SK-N-SH (cell line): ENCODE data around the gene ERAL1. TPM values are rescaled to one million over a fixed set of nuclear protein-coding genes. Genes with fewer than 3 reads are reported as not detected.

Source experiments
- CTCF ChIA-PET: fragments of 300-600, 350-600 bp; formaldehyde crosslinking; extraction: SDS; loops from one replicate; lab custom pipeline; 2021; lab: Yijun Ruan, JAX
- POLR2A ChIA-PET: fragments of 350-600 bp; sonication (Branson Sonifier 250); formaldehyde crosslinking; extraction: SDS; loops from one replicate; lab custom pipeline; 2020; ENCODE audit warnings: antibody characterized with exemption, inconsistent platforms; lab: Yijun Ruan, JAX
- DNase-seq: peaks from one replicate; pipeline ENCODE4 v3.0.0; 2012
- H2AFZ ChIP-seq: fragments of 200-600 bp; sonication (generic); 2 replicates; pipeline ENCODE4 v1.8.1; 2016; ENCODE audit warnings: antibody characterized with exemption, mild to moderate bottlenecking, low read depth
- H3F3A ChIP-seq: fragments of 200-600 bp; sonication (generic); replicated peaks from 2 replicates; pipeline ENCODE3; 2016; ENCODE audit warnings: antibody characterized with exemption, mild to moderate bottlenecking; ENCODE audit not compliant: insufficient read depth
- H3K27ac ChIP-seq, 2 experiments: fragments of 200-500 bp in 1 of 2; fragments of 200-600 bp in 1 of 2; sonication (Bioruptor generic) in 1 of 2; sonication (generic), shearing (Covaris generic) in 1 of 2; 2 replicates each; pipeline versions ENCODE4 v1.5.1 to v1.6.1; 2014 to 2016; ENCODE audit warnings: low read depth in 2 of 2, inconsistent platforms in 1 of 2, low read length in 1 of 2, mild to moderate bottlenecking in 1 of 2, mixed read lengths in 1 of 2
- H3K27me3 ChIP-seq: fragments of 200-600 bp; sonication (generic), shearing (Covaris generic); 2 replicates; pipeline ENCODE4 v1.6.1; 2016; ENCODE audit warnings: mixed run types; ENCODE audit not compliant: insufficient read depth
- H3K36me3 ChIP-seq, 2 experiments: fragments of 200-500 bp in 1 of 2; fragments of 200-600 bp in 1 of 2; sonication (Bioruptor generic) in 1 of 2; sonication (generic) in 1 of 2; replicated peaks in 1 of 2; 2 replicates each; pipeline versions ENCODE3 to v1.5.1; 2014 to 2016; ENCODE audit warnings: low read length in 1 of 2, mild to moderate bottlenecking in 1 of 2; ENCODE audit not compliant: insufficient read depth in 2 of 2, control insufficient read depth in 1 of 2
- H3K4me1 ChIP-seq, 2 experiments: fragments of 200-500 bp in 1 of 2; fragments of 200-600 bp in 1 of 2; sonication (Bioruptor generic) in 1 of 2; sonication (generic), shearing (Covaris generic) in 1 of 2; 2 replicates each; pipeline versions ENCODE4 v1.5.1 to v1.6.1; 2014 to 2016; ENCODE audit warnings: low read depth in 1 of 2, low read length in 1 of 2, mixed run types in 1 of 2; ENCODE audit not compliant: insufficient read depth in 2 of 2, control insufficient read depth in 1 of 2
- H3K4me2 ChIP-seq: fragments of 200-600 bp; sonication (generic), shearing (Covaris generic); 2 replicates; pipeline ENCODE4 v1.6.1; 2017; ENCODE audit warnings: mixed run types
- H3K4me3 ChIP-seq, 2 experiments: fragments of 200-500 bp in 1 of 2; fragments of 200-600 bp in 1 of 2; sonication (Bioruptor generic) in 1 of 2; sonication (generic), shearing (Covaris generic) in 1 of 2; 2 replicates each; pipeline versions ENCODE4 v1.5.1 to v1.8.1; 2014 to 2016; ENCODE audit warnings: low read depth in 2 of 2, inconsistent platforms in 1 of 2, low read length in 1 of 2, mild to moderate bottlenecking in 1 of 2, mixed read lengths in 1 of 2, moderate library complexity in 1 of 2
- H3K79me2 ChIP-seq: fragments of 200-600 bp; sonication (generic); 2 replicates; pipeline ENCODE4 v1.8.1; 2017; ENCODE audit warnings: mild to moderate bottlenecking; ENCODE audit not compliant: insufficient read depth
- H3K9ac ChIP-seq: fragments of 200-600 bp; sonication (generic); 2 replicates; pipeline ENCODE4 v1.6.1; 2017; ENCODE audit warnings: mixed run types
- H3K9me2 ChIP-seq: fragments of 200-600 bp; sonication (generic); 2 replicates; pipeline ENCODE4 v1.6.1; 2017; ENCODE audit warnings: mixed run types
- H3K9me3 ChIP-seq: fragments of 200-600 bp; sonication (generic); 2 replicates; pipeline ENCODE4 v1.6.1; 2017; ENCODE audit warnings: mixed run types, mild to moderate bottlenecking, moderate library complexity
- H4K20me1 ChIP-seq: fragments of 200-600 bp; sonication (generic); 2 replicates; pipeline ENCODE4 v1.6.1; 2017; ENCODE audit warnings: mild to moderate bottlenecking, mixed run types; ENCODE audit not compliant: insufficient read depth
- ELF1 ChIP-seq: IDR thresholded peaks from 2 replicates; pipeline ENCODE4 v1.4.0; 2012
- EZH2phosphoT487 ChIP-seq: fragments of 200-600 bp; sonication (generic); IDR thresholded peaks from 2 replicates; pipeline ENCODE4 v1.6.1; 2017; ENCODE audit warnings: low read depth, mixed run types, mild to moderate bottlenecking, antibody characterized with exemption, moderate library complexity, borderline replicate concordance
- GATA2 ChIP-seq: sonication (generic); formaldehyde crosslinking; IDR thresholded peaks from 2 replicates; pipeline ENCODE4 v1.5.0; 2020; ENCODE audit warnings: mild to moderate bottlenecking, missing genetic modification reagents
- IRF3 ChIP-seq: fragments of 150-350 bp; IDR thresholded peaks from 2 replicates; pipeline ENCODE4 v1.6.1; 2016; ENCODE audit warnings: mild to moderate bottlenecking, low read depth, low read length
- PBX3 ChIP-seq: IDR thresholded peaks from 2 replicates; pipeline ENCODE4; 2012
- YY1 ChIP-seq: IDR thresholded peaks from 2 replicates; pipeline ENCODE4 v1.4.0; 2012; ENCODE audit warnings: low read depth, mild to moderate bottlenecking
- WGBS: methylation state at CpG from one replicate; pipeline ENCODE4 v1.1.6; 2017; ENCODE audit warnings: low lambda C conversion rate; 5-methylcytosine and 5-hydroxymethylcytosine counted together
- polyA plus RNA-seq, 3 experiments: library from polyadenylated mRNA; depleted of rRNA; stranded (reverse); fragments of >200 nt; gene quantifications; 2 replicates each; pipeline ENCODE4 v1.2.3, GENCODE V29; 2012
- TF ChIP-seq, protein P1 (sequence below): IDR thresholded peaks from 2 replicates; pipeline ENCODE4 v1.4.0; 2012; ENCODE audit warnings: low read depth
- TF ChIP-seq, protein P2 (sequence below): IDR thresholded peaks from 2 replicates; pipeline ENCODE4 v1.4.0; 2012; ENCODE audit warnings: low read depth, borderline replicate concordance
- TF ChIP-seq, protein P3 (sequence below): fragments of 150-350 bp; IDR thresholded peaks from 2 replicates; pipeline ENCODE4 v1.6.1; 2017; ENCODE audit warnings: antibody characterized with exemption, low read length, low read depth, borderline replicate concordance

ERAL1 gene
- polyA plus RNA-seq, 1 of the 3 experiments (the other 2 are of a cell fraction) = 57.3 TPM

- Histone ChIP-seq H3K4me3 (no peak overlapping the region), H3K27me3 (no peaks in the 10 kb centered on the region), H3F3A (no peaks in the 10 kb centered on the region), H3K27ac (no peak overlapping the region), H3K9me2 (no peaks in the 10 kb centered on the region), H3K4me1 (no peaks in the 10 kb centered on the region), H3K9me3 (no peaks in the 10 kb centered on the region), H3K79me2 (0 out of 2 replicates have a peak, but pooled peaks cover 4% of the 10 kb centered on the region), H2AFZ (no peak overlapping the region), H3K4me2 (no peak overlapping the region), H4K20me1 (0 out of 2 replicates have a peak, but pooled peaks cover 3% of the 10 kb centered on the region), H3K36me3 (peaks cover 10 to 49% of the 10 kb centered on the region in 2 experiments), H3K9ac (no peak overlapping the region)
- POLR2A ChIA-PET = no interaction called here
- CTCF ChIA-PET = interaction anchor here (0.9 to 1.7 kb wide), 3 partner anchors 17 to 122 kb away, joined by 3 to 8 read pairs (median 4); no protein-coding TSS in a partner anchor
- no peak for DNase-seq
- WGBS = 96% methylated on average over 3 of the region's 4 CpGs
- TF ChIP-seq, protein P1, sequence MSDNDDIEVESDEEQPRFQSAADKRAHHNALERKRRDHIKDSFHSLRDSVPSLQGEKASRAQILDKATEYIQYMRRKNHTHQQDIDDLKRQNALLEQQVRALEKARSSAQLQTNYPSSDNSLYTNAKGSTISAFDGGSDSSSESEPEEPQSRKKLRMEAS = no peak
- TF ChIP-seq IRF3 (no peak), YY1 (no peak), EZH2phosphoT487 (no peak)
- TF ChIP-seq, protein P2, sequence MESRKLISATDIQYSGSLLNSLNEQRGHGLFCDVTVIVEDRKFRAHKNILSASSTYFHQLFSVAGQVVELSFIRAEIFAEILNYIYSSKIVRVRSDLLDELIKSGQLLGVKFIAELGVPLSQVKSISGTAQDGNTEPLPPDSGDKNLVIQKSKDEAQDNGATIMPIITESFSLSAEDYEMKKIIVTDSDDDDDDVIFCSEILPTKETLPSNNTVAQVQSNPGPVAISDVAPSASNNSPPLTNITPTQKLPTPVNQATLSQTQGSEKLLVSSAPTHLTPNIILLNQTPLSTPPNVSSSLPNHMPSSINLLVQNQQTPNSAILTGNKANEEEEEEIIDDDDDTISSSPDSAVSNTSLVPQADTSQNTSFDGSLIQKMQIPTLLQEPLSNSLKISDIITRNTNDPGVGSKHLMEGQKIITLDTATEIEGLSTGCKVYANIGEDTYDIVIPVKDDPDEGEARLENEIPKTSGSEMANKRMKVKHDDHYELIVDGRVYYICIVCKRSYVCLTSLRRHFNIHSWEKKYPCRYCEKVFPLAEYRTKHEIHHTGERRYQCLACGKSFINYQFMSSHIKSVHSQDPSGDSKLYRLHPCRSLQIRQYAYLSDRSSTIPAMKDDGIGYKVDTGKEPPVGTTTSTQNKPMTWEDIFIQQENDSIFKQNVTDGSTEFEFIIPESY = no peak
These were observed 30.5 kb downstream of the ERAL1 start for GRCh38 chr17:28885363-28885762.

DNA sequence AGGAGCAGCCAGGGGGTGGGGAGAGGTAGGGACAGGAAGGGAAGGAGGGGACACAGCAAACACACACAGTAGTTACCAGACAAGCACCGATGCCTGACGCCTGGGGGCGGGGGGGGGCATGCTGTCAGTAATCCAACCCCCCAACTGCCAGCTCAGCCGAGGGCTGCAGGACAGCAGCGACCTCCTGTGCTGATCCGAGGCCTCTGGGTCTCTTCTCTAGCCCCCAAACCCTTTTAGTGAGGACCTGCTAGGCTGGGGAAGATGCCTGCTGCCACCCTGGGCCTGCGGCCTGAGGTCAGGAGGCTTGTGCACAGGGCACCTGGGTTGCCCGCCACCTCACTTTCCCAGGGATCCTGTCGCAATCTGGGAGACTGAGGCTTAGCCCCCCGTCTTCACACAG, 31.1 kb downstream of the ERAL1 start:
- Histone ChIP-seq H3K9me2 (no peaks in the 10 kb centered on the region), H3K9me3 (no peaks in the 10 kb centered on the region), H3K36me3 (peaks cover 10 to 43% of the 10 kb centered on the region in 2 experiments), H3K27ac (no peak overlapping the region), H3K4me1 (no peaks in the 10 kb centered on the region), H3K27me3 (no peaks in the 10 kb centered on the region), H3K79me2 (0 out of 2 replicates have a peak, but pooled peaks cover 4% of the 10 kb centered on the region), H3K9ac (no peak overlapping the region), H3K4me2 (no peak overlapping the region), H4K20me1 (0 out of 2 replicates have a peak, but pooled peaks cover 3% of the 10 kb centered on the region), H2AFZ (no peak overlapping the region), H3K4me3 (no peak overlapping the region), H3F3A (no peaks in the 10 kb centered on the region)
- no peak for TF ChIP-seq GATA2
- no peak for TF ChIP-seq PBX3
- TF ChIP-seq ELF1 = no peak
- TF ChIP-seq, protein P3, sequence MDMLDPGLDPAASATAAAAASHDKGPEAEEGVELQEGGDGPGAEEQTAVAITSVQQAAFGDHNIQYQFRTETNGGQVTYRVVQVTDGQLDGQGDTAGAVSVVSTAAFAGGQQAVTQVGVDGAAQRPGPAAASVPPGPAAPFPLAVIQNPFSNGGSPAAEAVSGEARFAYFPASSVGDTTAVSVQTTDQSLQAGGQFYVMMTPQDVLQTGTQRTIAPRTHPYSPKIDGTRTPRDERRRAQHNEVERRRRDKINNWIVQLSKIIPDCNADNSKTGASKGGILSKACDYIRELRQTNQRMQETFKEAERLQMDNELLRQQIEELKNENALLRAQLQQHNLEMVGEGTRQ = no peak
- no peak for DNase-seq
- WGBS = 96% methylated on average over 4 of the region's 10 CpGs
- POLR2A ChIA-PET = no interaction called here
- CTCF ChIA-PET = interaction anchor here (1.6 to 1.9 kb wide), 3 partner anchors 18 to 159 kb away, joined by 4 to 8 read pairs (median 5); no protein-coding TSS in a partner anchor
